NCI-H82 treated with DMSO at 0.1 percent for 48 hours (cell line): ENCODE data around the gene AFMID.
"Not testable (repeated sequence)": the region's sequence is repeated elsewhere in the genome, so short reads cannot be mapped to it uniquely, and the experiment has no call there.

Experiments used
- DNase-seq: peaks from one replicate; lab custom pipeline; 2025; ENCODE audit not compliant: unreplicated experiment; lab: John Stamatoyannopoulos, UW

Gene AFMID

DNA sequence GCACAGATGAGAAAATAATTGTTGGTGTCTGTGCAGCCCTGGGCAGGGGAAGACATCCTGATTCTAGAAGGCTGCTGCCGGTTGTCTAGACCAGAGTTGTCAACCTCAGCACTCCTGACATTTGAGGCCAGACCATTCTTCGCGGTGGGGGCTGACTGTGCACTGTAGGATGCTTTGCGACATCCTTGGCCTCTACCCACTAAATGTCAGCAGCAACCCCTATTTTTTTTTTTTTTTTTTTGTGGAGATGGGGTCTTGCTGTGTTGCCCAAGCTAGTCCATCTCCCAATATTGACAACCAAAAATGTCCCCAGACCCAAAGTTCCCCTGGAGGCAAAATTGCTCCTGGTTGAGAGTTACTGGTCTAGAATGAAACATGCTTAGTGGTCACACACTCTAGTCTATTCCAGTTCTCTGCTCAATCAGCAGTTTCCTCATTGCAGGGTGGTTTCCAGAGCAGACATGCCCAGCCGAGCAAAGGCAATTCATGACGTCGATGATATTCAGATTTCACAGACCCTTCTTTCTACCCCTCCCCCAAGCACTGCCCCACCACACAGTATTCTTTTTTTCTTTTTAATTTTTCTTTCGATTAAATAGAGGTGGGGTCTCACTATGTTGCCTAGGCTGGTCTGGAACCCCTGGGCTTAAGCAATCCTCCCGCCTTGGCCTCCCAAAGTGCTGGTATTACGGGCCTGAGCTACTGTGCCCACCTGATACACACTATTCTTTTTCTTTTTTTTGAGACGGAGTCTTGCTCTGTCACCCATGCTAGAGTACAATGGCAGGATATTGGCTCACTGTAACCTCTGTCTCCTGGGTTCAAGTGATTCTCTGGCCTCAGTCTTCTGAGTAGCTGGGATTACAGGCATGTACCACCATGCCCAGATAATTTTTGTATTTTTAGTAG lies 32.0 kb upstream of the AFMID start:
- DNase-seq, result no peak

DNA sequence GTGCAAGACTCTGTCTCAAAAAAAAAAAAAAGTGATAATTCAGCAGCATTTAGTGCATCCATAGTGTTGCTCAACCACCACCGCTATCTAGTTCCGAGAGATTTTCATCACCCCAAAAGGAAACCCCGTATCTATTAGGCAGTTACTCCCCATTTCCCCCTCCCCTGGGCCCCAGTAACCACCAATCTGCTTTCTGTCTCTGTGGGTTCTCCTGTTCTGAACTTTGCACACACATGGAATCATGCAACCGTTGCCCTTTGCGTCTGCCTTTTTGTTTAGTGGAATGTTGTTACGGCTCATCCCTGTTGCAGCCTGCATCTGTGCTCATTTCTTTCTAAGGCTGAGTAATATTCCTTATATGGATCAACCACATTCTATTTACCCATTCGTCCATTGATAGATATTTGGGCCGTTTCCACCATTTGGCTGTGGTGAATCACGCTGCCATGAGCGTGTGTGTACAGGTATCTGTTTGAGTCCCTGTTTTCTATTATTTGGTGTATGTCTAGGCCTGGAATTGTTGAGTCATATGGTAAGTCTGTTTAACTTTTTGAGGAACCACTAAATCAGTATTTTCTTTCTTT lies 27.5 kb upstream of the AFMID start:
- DNase-seq, result no peak

DNA sequence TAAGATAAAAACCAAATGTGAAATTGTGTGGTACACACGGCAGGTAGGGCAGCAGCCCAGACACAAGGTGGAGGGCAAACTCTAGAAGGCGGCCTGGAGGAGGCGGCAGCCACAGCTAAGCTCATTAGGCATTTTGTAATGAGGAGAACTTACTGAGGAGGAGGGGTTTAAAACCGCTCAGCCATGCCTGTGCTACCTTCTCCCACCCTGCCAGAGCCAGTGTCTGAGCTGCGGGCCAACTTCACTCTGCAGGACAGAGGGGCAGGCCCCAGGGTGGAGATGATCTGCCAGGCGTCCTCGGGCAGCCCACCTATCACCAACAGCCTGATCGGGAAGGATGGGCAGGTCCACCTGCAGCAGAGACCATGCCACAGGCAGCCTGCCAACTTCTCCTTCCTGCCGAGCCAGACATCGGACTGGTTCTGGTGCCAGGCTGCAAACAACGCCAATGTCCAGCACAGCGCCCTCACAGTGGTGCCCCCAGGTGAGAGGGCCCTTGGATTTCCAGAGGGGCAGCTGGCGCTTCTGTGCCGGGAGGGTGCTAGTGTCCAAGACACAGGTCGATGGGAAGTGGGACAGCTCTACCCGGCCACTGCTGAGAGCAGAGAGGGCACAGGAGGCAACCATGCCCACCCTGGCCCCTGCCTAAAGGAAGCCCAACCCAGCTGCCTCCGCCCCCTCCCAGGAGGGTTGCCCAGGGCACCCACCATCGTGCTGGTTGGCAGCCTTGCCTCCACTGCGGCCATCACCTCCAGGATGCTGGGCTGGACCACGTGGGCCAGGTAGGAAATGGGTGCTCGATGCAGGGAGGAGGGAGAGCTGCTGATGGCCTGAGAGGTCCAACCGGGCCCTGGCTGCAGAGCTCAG lies 23.0 kb upstream of the AFMID start:
- DNase-seq, result no peak

DNA sequence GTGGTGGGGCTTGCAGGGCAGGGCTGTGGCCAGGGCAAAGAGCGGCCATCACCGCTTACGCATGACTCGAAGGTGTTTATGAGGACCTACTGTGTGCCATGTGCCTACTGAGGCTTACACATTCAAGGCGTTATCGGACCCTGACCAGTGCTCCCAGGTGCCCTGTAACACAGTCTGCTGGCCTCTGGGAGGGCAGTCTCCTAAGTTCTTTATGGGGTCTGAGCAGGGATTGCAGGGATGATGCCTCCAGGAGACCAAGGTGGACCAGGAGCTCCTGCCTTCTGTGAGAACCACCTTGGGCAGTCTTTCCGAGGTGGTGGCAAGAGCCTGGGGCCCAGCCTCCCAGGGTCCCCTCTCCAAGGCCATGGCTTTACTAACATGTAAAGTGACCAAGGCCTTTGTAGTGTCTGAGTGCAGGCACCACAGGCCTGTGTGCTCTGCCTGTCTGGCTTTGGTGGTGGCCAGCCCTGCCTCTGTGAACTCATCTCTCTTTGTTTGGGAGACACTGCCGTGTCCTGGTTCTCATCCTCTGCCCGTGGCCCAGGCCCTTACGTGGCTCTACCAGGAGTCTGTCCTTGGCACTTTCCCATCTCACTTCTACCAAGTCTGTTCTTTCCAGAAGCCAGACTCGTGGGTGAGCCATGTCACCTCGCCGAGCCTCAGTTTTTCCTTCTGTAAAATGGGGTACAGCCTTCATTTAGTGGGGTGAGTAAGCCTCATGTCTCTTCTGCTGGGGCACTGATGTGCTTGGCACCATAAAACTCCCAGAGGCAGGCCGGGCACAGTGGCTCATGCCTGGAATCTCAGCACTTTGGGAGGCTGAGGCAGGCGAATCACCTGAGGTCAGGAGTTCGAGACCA lies 22.2 kb upstream of the AFMID start:
- no peak for DNase-seq

DNA sequence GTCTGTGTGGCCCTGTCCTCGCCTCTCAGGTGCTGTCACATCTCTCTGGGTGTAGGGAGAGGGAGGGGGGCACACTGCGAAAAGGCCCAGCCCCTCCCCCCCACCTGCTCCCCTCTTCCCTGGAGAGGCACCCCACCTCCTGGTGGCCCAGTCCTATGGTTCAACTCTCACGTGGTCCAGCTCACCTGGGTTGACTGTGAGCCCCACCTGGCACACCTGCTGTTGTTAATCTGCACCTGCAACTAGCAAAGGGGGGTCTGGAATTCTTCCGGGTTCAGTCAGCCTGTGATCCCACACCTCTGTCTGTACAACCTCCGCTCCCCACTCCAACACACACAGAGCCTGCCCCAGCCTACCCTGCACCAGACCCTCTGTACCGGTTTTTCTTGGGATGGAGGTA lies 20.7 kb upstream of the AFMID start:
- DNase-seq, result no peak

DNA sequence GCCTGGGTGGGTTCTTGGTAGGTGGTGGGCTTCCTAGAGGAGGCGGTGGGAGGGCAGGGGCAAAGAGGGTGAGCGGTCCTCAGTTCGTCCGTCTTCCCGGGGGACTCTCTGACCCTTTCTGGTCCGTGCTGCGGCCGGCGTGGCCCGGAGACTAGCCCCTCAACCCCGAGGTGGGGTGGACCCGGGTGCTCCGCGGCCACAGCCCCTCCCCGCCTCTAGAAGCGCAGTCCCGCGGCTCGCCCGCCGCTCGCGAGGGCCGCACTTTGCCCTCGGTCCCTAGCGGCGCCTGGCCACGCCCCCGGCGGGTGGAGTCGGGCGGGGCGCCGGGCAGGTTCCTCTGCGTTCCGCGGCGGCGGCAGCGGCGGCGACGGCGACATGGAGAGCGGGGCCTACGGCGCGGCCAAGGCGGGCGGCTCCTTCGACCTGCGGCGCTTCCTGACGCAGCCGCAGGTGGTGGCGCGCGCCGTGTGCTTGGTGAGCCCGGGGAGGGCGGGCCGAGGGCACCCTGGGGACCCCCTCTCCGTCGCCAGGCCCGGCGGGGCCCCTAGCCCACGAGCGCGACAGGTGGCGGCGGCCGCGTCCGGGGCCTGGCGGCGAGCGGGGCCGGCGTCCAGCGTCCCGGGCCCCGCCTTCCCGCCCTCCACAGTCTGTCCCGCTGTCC lies 18.8 kb upstream of the AFMID start, which contains the start of gene SYNGR2:
Gene SYNGR2 (plus strand): TSS at position 340 of the 661 bp plus-strand sequence. CDS start 36 bp downstream, at position 376.
- peak; percentile 47 for DNase-seq

DNA sequence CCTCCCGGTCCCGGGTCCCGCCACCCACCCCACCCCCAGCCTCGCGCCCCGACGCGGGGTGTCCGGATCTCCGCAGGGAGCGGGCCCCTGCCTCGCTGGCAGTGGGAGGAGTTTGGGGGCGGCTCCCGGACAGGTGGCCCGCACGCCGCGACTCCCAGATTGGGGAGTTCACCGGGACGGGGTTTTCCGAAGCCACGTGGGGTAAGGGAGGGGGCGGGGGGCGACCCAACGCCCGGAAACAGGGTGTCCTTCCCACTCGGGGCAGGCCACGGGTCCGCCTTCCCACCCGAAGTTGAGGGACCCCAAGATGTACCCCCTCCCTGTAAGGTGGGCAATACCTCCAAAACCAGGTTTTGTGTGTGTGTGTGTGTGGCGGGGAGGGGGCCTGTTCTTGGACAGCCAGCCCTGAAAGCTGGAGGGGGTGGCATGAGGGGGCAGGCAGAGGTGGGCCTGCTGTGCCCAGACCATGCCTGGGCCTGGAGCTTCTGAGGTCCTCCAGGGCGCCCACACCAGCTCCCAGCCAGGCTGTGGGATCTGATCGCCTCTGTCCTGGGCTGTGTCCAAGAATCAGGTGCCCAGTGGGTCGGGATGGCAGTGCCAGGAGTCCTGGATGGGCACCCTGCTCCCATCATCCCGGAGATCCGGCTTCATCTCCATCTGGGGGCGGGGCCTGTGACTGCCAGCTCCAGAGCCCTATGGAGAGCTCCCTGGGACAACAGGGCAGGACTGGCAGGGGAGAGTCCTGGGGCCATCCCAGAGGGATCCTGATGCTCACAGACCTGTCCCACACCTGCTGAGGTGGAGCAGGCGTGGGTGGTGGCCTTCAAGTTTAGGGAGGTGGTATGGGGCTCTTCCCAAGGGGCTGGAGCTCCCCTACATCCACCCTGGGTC lies 18.0 kb upstream of the AFMID start:
- no peak for DNase-seq

DNA sequence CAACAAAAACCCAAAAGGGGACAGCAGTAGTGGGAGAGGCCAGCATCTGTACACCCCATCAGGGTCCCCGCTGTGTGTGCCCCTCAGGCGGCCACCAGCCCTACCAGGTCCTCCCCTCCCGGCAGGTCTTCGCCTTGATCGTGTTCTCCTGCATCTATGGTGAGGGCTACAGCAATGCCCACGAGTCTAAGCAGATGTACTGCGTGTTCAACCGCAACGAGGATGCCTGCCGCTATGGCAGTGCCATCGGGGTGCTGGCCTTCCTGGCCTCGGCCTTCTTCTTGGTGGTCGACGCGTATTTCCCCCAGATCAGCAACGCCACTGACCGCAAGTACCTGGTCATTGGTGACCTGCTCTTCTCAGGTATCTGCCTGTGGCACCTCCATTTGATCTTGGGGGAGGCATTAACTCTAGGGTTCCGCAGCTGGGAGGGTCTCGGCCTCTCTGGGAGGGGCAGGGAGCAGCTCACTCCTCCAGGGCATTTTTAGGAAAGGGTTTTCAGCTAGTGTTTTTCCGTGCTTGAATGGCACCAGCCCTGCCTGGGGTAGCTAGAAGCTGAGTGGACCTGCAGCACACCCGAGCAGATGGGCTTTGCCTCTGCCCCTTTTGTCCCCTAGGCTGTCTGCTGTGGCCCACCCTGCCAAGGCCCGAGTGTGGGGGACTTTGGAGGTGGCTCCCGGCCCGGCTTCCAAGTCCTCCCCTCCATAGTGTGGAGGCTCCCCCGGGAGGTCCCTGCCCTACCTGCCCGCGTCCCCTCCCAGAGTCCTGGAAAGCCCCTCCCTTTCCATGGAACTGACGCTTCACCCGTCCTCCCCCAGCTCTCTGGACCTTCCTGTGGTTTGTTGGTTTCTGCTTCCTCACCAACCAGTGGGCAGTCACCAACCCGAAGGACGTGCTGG lies 16.2 kb upstream of the AFMID start:
- no peak for DNase-seq

DNA sequence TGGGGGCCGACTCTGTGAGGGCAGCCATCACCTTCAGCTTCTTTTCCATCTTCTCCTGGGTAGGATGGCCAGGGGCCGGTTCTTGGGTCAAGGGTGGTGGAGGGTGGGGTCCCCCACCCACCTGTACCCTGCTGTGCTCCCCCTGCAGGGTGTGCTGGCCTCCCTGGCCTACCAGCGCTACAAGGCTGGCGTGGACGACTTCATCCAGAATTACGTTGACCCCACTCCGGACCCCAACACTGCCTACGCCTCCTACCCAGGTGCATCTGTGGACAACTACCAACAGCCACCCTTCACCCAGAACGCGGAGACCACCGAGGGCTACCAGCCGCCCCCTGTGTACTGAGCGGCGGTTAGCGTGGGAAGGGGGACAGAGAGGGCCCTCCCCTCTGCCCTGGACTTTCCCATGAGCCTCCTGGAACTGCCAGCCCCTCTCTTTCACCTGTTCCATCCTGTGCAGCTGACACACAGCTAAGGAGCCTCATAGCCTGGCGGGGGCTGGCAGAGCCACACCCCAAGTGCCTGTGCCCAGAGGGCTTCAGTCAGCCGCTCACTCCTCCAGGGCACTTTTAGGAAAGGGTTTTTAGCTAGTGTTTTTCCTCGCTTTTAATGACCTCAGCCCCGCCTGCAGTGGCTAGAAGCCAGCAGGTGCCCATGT lies 15.4 kb upstream of the AFMID start:
- not testable (repeated sequence) for DNase-seq

DNA sequence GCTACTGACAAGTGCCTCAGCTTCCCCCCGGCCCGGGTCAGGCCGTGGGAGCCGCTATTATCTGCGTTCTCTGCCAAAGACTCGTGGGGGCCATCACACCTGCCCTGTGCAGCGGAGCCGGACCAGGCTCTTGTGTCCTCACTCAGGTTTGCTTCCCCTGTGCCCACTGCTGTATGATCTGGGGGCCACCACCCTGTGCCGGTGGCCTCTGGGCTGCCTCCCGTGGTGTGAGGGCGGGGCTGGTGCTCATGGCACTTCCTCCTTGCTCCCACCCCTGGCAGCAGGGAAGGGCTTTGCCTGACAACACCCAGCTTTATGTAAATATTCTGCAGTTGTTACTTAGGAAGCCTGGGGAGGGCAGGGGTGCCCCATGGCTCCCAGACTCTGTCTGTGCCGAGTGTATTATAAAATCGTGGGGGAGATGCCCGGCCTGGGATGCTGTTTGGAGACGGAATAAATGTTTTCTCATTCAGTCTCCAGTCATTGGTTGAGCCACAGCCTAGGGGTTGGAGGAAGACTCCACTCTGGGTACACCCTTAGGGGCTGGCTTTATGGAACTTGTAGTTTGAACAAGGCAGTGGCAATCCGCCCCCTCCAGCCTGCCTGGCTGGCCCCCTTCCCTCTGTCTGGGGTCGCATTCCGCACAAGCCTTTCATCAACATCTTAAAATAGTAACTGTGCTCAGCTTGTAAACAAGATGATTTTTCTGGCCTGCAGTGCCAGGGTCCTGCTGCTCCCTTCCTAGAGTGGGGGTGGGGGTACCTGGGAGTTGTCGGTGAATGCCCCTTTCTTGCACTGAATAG lies 14.7 kb upstream of the AFMID start:
- DNase-seq, result no peak

DNA sequence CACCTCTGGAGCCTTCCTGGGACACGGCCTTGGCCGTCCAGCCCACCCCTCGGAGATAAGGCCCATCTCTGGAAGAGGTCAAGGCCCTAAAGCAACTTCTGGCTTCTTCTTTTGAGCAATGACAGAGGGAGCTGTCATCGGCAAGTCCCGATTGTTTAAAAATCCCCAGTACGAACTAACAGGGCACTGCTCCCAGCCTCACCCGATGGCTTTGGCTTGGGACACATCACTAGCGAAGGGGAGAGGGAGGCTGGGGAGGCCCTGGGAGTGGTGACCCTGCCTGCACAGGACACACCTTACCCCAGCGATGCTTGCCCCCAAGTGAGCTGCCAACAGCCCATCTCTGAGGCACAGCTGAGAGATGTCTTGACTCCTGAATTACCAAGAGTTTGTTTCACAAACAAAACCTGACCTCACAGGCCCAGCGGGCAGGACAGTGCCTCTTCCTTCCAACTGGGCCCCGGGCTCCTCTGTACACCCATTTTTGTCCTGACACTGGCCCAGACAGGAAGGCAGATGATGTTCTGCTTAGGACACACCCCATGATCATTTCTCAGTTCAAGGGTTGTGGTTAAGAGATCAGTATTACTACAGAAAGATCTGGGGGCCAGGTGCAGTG lies 14.0 kb upstream of the AFMID start:
- no peak for DNase-seq

DNA sequence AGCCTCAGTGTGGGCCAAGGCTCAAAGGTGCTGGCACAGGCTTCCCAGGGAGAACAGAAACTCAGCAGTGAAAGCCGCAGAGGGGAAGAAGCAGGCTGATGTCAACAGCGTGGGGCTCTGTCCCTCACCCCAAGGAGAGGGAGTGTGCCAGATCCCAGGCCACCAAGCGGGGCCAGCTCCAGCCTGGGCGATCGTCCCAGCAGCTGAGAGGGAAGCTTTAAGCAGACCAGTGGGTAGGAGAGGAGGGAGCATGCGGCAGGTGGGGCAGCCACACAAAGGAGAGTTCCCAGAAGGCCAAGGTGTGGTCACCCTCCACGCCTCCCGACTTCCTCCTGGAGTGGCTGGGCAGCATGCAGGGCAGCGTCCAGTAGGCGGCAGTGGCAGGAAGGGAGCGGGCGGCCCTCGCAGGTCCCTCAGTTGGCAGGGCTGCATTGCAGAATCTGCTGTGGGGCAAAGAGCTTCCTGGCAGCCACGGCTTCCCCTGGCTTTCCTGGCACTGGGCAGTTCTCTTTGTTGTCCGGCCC lies 12.8 kb upstream of the AFMID start:
- DNase-seq, result no peak

DNA sequence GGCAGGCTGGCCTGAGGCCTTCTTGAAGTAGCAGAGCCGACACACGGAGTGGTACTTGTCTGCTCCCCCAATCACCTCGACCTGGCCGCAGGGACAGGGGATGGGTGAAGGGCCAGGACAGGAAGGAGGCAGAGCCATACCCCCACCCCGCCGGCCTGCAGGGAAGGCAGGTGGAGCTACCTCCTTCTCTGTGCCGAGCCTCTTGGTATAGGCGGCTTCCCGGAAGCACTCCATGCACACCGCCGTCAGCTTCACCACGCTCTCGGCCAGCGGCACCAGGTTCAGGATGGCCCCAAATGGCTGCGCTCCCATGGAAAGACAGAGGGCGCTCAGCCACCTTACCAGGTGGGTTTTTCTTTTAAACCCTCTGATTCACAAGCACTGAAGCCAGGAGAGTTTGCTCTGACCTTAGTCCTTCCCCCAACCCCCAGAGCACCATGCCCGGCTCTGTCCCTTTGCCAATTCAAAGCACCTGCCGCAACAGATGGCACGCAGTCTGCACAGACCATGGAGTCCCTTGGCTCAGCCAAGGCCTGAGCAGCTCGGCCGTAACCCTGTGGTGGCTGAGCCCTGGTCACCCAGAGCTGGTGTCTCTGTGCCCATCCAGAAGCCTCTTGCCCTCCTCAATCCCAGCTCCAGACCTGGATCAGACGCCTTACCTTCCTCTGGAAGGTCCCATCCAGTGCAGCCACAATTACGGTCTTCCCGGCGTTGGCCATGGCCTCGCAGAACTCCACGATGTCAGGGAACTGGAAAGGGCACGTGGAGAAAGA lies 12.1 kb upstream of the AFMID start:
- no peak for DNase-seq

DNA sequence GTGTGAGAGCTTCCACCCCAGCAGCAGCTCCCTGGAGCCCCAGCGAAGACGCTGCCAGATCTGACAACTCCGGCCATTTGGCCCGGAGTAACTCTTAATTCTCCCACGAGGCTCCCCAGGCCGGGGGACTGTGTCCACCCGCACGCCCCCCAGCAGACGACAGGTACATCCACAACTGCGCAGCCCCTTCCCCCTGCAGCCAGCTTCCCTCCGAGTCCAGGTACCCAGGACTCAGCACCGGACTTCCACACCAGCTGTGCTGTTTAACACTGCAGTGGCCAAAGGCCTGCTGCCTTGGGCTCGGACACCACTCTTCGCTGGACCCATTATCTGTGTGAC lies 11.6 kb upstream of the AFMID start:
- DNase-seq, result no peak

DNA sequence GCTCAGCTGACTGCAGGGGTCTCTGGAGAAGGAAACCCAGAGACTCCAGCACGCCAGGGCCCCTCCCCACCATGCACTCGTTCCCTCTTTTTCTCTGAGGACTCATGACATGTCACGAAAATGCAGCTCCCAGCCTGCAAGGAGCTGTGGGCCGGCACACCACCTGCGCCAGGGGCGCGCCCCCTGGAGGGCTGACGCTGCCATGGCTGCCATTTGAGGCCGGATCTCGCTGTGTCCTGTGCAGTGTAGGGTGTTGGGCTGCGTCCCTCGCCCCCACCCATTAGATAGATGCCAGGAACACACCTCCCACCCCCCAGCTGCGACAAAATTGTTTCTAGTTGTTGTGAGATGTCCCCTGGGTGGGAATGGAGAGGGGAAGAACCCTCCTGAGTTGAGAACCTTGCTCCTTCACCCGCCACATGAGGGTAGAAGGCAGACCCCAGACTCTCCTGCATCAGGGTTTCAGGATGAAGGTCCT lies 10.6 kb upstream of the AFMID start:
- no peak for DNase-seq
